Measurements from ENCODE around the gene EZH1. TPM values are rescaled to one million over a fixed set of nuclear protein-coding genes. Genes with fewer than 3 reads are reported as not detected.

The EZH1 gene
- total and polyA plus RNA-seq, 10 of the 15 experiments (the other 5 are each of a cell fraction or from before 2014, with no cell fraction given), result 6.1 to 43.3 (median 16.8) TPM

DNA sequence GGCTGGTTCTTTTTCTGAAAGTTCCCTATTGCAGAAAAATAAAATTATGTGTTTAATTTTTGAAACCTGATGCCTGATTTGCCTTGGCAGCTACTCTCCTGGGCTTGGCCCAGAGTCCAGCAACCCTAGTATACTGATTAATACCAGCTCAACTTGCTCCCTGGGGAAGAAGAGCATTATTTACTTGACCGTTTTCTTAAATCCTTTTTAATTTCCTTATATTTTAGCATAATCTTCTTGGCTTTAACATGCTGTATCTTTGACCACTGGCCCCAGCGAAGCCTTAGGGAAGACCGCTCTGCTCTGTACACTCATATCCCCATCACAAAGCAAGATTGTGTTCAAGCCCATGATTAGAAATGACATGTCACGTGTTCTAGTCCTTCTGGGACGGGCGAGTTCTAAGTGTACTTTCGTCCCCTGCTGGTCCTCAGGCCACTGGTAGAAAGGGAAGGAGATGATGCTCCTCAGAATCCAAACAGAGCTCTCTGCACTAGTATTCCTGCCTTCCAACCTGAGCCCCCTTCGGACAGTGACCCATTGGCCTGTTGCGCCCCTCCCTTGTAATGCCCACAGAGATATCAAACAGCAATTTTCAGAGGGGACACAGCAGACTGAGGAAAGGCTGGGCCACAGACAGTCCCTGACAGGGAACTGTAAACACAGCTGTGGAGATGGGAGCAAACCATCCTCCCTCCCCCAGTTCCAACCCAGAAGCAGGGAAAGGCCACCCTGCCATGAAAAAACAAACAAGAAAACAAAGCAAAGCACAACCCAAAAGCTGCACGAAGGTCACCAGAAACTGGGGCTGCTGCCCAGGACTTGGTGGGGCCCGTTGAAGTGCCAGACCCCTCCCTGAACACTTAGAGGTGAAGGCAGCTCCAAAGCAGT, 4.3 kb upstream of the EZH1 start:
- ATAC-seq, result no peak
- Histone ChIP-seq H3K4me2 (ENCODE audit: control insufficient read depth, insufficient read depth) (no peak overlapping the region), H3K27ac (ENCODE audit: control insufficient read depth, insufficient read depth) (no peak overlapping the region), H2AFZ (ENCODE audit: control insufficient read depth, low read depth, low read length) (no peak overlapping the region), H3K79me2 (ENCODE audit: control insufficient read depth, insufficient read depth, low read length) (peaks cover 5% of the 10 kb centered on the region), H3K27me3 (replicated peaks in 1 of 2; ENCODE audit: control insufficient read depth in 2 of 2, insufficient read depth in 2 of 2, low read length in 1 of 2) (no peaks in the 10 kb centered on the region; a peak in 1 of 4 replicates), H3K9ac (ENCODE audit: control insufficient read depth, insufficient read depth, low read length) (no peak overlapping the region), H3K9me3 (replicated peaks; ENCODE audit: control insufficient read depth, insufficient read depth, low read length) (no peaks in the 10 kb centered on the region), H3K36me3 (ENCODE audit: control insufficient read depth in 2 of 2, insufficient read depth in 2 of 2, low read length in 1 of 2) (no peaks in the 10 kb centered on the region), H4K20me1 (ENCODE audit: control insufficient read depth, insufficient read depth) (no peaks in the 10 kb centered on the region), H3K4me1 (ENCODE audit: control insufficient read depth, insufficient read depth, low read length) (no peaks in the 10 kb centered on the region), H3K4me3 (no peak overlapping the region)
- FAIRE-seq, result no peak
- ChIA-PET CTCF (interaction anchor here (0.6 to 2.7 kb wide), 8 partner anchors 9 to 171 kb away, joined by 3 to 21 read pairs (median 4); no protein-coding TSS in a partner anchor), POLR2A (interaction anchor here (1.6 kb wide), 1 partner anchor 10 kb away, joined by 6 read pairs; no protein-coding TSS in a partner anchor), SMC1A (ENCODE audit: uncharacterized antibody, unreplicated experiment) (interaction anchor here (1.2 to 3.4 kb wide), 5 partner anchors 10 to 93 kb away, joined by 3 to 17 read pairs (median 4); partner anchors contain the start of gene CNTNAP1), RAD21 (ENCODE audit: unreplicated experiment) (interaction anchor here (1.5 to 1.9 kb wide), 2 partner anchors 11 to 14 kb away, joined by 4 to 7 read pairs; no protein-coding TSS in a partner anchor)
- BruUV-seq (replicated peaks), result no TSS peak
- intact Hi-C loops (cut with micrococcal nuclease; ENCODE audit: unreplicated experiment) (no loop called here), in situ Hi-C loops (cut with MboI) (no loop called here)
- no peak for DNase-seq (ENCODE audit: low read depth, low spot score)
- 30% methylated on average over 11 of the region's 11 CpGs for WGBS (ENCODE audit: insufficient coverage, insufficient replicate concordance, low lambda C conversion rate, missing lambda C conversion rate)
- TF ChIP-seq NR2C1 (IDR thresholded peaks at IDR 0.05) (no peak), HDGF (IDR thresholded peaks at IDR 0.05) (no peak), POLR2AphosphoS2 (IDR thresholded peaks at IDR 0.05; ENCODE audit: low read depth, low read length) (no peak), KLF5 (IDR thresholded peaks at IDR 0.05; ENCODE audit: partially characterized antibody) (no peak), BMI1 (IDR thresholded peaks at IDR 0.05; ENCODE audit: borderline replicate concordance) (no peak), FOS (IDR thresholded peaks at IDR 0.05; ENCODE audit: borderline replicate concordance, extremely low read depth, insufficient read length) (no peak), IKZF2 (IDR thresholded peaks at IDR 0.05) (no peak), BRCA1 (IDR thresholded peaks at IDR 0.05; ENCODE audit: low read depth, low read length) (no peak), SREBF2 (IDR thresholded peaks at IDR 0.05; ENCODE audit: low read length) (no peak), KDM1A (IDR thresholded peaks at IDR 0.05; ENCODE audit: borderline replicate concordance) (no peak), KAT2A (conservative IDR thresholded peaks at IDR 0.05; ENCODE audit: control insufficient read depth, low read depth, low read length) (no peak), TARDBP (IDR thresholded peaks at IDR 0.05; ENCODE audit: borderline replicate concordance) (no peak), STAT1 (conservative IDR thresholded peaks at IDR 0.05) (no peak), TBL1XR1 (IDR thresholded peaks at IDR 0.05; ENCODE audit: low read depth, low read length) (no peak)
- TF ChIP-seq, protein P1, sequence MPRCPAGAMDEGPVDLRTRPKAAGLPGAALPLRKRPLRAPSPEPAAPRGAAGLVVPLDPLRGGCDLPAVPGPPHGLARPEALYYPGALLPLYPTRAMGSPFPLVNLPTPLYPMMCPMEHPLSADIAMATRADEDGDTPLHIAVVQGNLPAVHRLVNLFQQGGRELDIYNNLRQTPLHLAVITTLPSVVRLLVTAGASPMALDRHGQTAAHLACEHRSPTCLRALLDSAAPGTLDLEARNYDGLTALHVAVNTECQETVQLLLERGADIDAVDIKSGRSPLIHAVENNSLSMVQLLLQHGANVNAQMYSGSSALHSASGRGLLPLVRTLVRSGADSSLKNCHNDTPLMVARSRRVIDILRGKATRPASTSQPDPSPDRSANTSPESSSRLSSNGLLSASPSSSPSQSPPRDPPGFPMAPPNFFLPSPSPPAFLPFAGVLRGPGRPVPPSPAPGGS (IDR thresholded peaks at IDR 0.05; ENCODE audit: borderline replicate concordance, insufficient read depth, low read depth, low read length, poor library complexity, severe bottlenecking), result no peak
- TF ChIP-seq, protein P2, sequence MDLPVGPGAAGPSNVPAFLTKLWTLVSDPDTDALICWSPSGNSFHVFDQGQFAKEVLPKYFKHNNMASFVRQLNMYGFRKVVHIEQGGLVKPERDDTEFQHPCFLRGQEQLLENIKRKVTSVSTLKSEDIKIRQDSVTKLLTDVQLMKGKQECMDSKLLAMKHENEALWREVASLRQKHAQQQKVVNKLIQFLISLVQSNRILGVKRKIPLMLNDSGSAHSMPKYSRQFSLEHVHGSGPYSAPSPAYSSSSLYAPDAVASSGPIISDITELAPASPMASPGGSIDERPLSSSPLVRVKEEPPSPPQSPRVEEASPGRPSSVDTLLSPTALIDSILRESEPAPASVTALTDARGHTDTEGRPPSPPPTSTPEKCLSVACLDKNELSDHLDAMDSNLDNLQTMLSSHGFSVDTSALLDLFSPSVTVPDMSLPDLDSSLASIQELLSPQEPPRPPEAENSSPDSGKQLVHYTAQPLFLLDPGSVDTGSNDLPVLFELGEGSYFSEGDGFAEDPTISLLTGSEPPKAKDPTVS (IDR thresholded peaks at IDR 0.05; ENCODE audit: low read depth, low read length), result no peak
- TF ChIP-seq, protein P3, sequence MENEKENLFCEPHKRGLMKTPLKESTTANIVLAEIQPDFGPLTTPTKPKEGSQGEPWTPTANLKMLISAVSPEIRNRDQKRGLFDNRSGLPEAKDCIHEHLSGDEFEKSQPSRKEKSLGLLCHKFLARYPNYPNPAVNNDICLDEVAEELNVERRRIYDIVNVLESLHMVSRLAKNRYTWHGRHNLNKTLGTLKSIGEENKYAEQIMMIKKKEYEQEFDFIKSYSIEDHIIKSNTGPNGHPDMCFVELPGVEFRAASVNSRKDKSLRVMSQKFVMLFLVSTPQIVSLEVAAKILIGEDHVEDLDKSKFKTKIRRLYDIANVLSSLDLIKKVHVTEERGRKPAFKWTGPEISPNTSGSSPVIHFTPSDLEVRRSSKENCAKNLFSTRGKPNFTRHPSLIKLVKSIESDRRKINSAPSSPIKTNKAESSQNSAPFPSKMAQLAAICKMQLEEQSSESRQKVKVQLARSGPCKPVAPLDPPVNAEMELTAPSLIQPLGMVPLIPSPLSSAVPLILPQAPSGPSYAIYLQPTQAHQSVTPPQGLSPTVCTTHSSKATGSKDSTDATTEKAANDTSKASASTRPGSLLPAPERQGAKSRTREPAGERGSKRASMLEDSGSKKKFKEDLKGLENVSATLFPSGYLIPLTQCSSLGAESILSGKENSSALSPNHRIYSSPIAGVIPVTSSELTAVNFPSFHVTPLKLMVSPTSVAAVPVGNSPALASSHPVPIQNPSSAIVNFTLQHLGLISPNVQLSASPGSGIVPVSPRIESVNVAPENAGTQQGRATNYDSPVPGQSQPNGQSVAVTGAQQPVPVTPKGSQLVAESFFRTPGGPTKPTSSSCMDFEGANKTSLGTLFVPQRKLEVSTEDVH (IDR thresholded peaks at IDR 0.05; ENCODE audit: low read depth, partially characterized antibody), result no peak

Data from GM12878 (cell line).